ENCODE measurements around the gene TMEM120B. TPM values are rescaled to one million over a fixed set of nuclear protein-coding genes. Genes with fewer than 3 reads are reported as not detected.

TMEM120B gene
- total and polyA plus RNA-seq, 2 of the 13 experiments (the other 11 are each of a cell fraction or from before 2014, with no cell fraction given): 7.1 to 12.9 TPM

DNA sequence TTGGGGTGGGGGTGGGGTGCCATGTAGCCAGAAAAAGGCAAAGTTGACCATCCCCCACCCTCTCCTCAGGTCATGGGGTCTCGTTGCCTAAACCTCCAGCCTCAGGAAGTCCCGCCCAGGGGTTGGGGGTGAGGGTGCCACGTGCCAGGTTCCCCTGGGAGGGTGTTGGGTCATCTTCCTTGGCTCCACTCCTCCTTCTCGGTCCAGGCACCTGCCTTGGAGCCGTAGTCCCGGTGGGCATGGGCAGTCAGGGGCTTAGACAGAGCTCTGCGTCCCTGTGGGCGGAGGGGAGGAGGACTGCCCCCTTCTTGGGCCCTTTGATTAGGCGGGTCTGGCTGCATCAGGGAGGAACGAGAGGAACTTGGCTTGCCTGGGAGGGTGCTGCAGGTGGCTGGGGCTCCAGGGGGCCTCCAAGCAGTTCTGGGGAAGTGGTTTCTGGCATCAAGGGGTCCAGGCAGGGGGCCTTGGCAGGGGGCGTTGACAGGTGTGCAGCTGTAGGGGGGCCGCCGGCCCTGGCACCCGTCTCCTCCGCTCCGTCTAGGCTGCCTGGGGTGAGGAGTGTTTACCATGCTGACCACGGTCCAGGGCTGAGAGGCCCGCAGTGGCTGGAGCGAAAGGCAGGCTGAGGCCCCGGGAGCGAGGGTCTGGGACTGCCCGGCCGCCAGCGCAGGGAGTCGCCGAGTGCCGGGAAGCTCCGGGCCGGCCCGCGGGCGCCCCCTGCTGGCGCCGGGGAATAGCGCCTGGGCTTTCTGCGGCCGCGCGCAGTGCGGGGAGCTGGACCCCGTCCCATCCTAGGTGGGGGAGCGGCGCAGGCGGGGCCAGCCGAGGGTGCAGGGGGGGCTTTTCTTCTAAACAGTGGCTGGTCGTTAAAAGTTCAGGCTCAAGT is 99.1 kb downstream of the TMEM120B start (continued):
- TF ChIP-seq, protein P1, sequence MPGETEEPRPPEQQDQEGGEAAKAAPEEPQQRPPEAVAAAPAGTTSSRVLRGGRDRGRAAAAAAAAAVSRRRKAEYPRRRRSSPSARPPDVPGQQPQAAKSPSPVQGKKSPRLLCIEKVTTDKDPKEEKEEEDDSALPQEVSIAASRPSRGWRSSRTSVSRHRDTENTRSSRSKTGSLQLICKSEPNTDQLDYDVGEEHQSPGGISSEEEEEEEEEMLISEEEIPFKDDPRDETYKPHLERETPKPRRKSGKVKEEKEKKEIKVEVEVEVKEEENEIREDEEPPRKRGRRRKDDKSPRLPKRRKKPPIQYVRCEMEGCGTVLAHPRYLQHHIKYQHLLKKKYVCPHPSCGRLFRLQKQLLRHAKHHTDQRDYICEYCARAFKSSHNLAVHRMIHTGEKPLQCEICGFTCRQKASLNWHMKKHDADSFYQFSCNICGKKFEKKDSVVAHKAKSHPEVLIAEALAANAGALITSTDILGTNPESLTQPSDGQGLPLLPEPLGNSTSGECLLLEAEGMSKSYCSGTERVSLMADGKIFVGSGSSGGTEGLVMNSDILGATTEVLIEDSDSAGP (CRISPR knock-in tag; IDR thresholded peaks at IDR 0.05; ENCODE audit: borderline replicate concordance): peak; percentile 66; the same call in 1 of the 2 replicates
- no peak for TF ChIP-seq ZNF180 (CRISPR knock-in tag; IDR thresholded peaks at IDR 0.05; ENCODE audit: borderline replicate concordance, low read depth)
- TF ChIP-seq TEF (CRISPR knock-in tag; IDR thresholded peaks at IDR 0.05): no peak
- TF ChIP-seq RNF2 (conservative IDR thresholded peaks at IDR 0.05; ENCODE audit: low read depth): no peak
- no peak for TF ChIP-seq ZNF446 (CRISPR knock-in tag; IDR thresholded peaks at IDR 0.05)
- no peak for TF ChIP-seq MLLT10 (CRISPR knock-in tag; IDR thresholded peaks at IDR 0.05)
- TF ChIP-seq ZBTB44 (CRISPR knock-in tag; IDR thresholded peaks at IDR 0.05): no peak
- TF ChIP-seq SRF (IDR thresholded peaks at IDR 0.05; ENCODE audit: low read depth, low read length): no peak
- TF ChIP-seq MED8 (CRISPR knock-in tag; IDR thresholded peaks at IDR 0.05; ENCODE audit: insufficient replicate concordance): no peak
- TF ChIP-seq GZF1 (CRISPR knock-in tag; IDR thresholded peaks at IDR 0.05): no peak
- no peak for TF ChIP-seq ZBTB1 (CRISPR knock-in tag; IDR thresholded peaks at IDR 0.05; ENCODE audit: borderline replicate concordance)
- TF ChIP-seq GTF2F1 (IDR thresholded peaks at IDR 0.05; ENCODE audit: low read length): no peak
- peak; percentile 27 for TF ChIP-seq ASH2L (IDR thresholded peaks at IDR 0.05; ENCODE audit: insufficient read length, low read depth, low read length)
- TF ChIP-seq, protein P2, sequence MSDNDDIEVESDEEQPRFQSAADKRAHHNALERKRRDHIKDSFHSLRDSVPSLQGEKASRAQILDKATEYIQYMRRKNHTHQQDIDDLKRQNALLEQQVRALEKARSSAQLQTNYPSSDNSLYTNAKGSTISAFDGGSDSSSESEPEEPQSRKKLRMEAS (IDR thresholded peaks at IDR 0.05): 0 out of 2 replicates have a peak, but pooled peaks have one; percentile 21
- no peak for TF ChIP-seq RFXAP (CRISPR knock-in tag; IDR thresholded peaks at IDR 0.05; ENCODE audit: borderline replicate concordance)
- TF ChIP-seq MAFF (IDR thresholded peaks at IDR 0.05; ENCODE audit: low read depth, low read length): no peak
- TF ChIP-seq CENPT (CRISPR knock-in tag; IDR thresholded peaks at IDR 0.05; ENCODE audit: low read depth): no peak
- TF ChIP-seq, protein P3, sequence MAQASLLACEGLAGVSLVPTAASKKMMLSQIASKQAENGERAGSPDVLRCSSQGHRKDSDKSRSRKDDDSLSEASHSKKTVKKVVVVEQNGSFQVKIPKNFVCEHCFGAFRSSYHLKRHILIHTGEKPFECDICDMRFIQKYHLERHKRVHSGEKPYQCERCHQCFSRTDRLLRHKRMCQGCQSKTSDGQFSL (CRISPR knock-in tag; IDR thresholded peaks at IDR 0.05): no peak; the same call in 1 of the 2 replicates
- TF ChIP-seq, protein P4, sequence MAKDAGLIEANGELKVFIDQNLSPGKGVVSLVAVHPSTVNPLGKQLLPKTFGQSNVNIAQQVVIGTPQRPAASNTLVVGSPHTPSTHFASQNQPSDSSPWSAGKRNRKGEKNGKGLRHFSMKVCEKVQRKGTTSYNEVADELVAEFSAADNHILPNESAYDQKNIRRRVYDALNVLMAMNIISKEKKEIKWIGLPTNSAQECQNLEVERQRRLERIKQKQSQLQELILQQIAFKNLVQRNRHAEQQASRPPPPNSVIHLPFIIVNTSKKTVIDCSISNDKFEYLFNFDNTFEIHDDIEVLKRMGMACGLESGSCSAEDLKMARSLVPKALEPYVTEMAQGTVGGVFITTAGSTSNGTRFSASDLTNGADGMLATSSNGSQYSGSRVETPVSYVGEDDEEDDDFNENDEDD (CRISPR knock-in tag; IDR thresholded peaks at IDR 0.05; ENCODE audit: borderline replicate concordance): no peak
